Fibroblast of the aortic adventitia (primary cell): Measurements from ENCODE around the gene PRKAG2. TPM values are rescaled to one million over a fixed set of nuclear protein-coding genes. Genes with fewer than 3 reads are reported as not detected.
A peak's percentile ranks its signal among the peaks of the same experiment; 100 is the strongest.

ENCODE experiments used
- DNase-seq: peaks from one replicate; pipeline ENCODE4 v3.0.0-alpha.2; 2010; ENCODE audit warnings: low read depth
- H3K4me3 ChIP-seq: 2 replicates; pipeline ENCODE4 v1.5.1; 2011; ENCODE audit warnings: low read depth, mild to moderate bottlenecking, control low read depth, low read length, moderate library complexity
- CTCF ChIP-seq: IDR thresholded peaks from 2 replicates; pipeline ENCODE4 v1.5.1; 2011; ENCODE audit warnings: mild to moderate bottlenecking, low read length, control low read depth, inconsistent platforms; ENCODE audit not compliant: insufficient read depth
- total RNA-seq: library from RNA; depleted of rRNA; stranded (reverse); fragments of >200 nt; gene quantifications from 2 replicates; pipeline ENCODE4 v1.2.3, GENCODE V29; 2012; ENCODE audit warnings: low replicate concordance

PRKAG2 gene
- total RNA-seq, 1 donor, result 10.0 TPM

DNA sequence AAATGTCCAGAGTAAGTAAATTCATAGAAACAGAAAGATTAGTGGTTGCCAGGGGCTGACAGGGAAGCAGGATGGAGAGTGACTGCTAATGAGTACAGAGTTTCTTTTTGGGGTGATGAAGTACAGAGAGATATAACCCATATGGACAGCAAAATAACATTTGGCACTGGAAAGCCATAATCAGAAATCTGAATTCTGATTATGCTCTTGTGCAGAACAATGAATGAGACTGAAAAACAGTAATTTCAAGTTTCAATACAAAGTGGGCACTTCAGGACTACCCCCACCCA is 361.7 kb downstream of the PRKAG2 start:
- TF ChIP-seq CTCF, result no peak
- H3K4me3 ChIP-seq, result no peak overlapping the region
- DNase-seq, result no peak

- TF ChIP-seq CTCF, result no peak
- H3K4me3 ChIP-seq, result no peak overlapping the region
- DNase-seq, result no peak
Observed at GRCh38 chr7:151514461-151515275, 362.2 kb downstream of the PRKAG2 start.

DNA sequence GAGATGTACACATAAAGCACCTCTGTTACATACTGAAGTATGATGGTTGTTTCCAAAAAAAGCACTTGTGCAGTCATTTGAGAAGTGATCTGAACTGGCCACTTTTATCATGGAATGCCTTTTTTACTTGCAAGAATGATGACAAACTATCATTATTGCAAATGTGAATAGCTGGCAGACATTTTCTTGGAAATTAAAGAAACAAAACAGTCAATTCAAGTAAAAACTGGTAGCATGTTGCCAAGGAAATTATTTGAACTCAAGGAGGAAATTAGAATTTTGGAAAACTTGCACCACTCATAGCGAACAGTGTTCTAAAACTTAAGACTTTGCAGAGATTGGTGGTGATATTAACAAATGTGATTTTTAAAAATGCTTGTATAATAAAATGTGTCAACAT is 363.8 kb downstream of the PRKAG2 start:
- H3K4me3 ChIP-seq, result no peak overlapping the region
- no peak for TF ChIP-seq CTCF
- no peak for DNase-seq

GRCh38 chr7:151512353-151512752 is 364.6 kb downstream of the PRKAG2 start:
- no peak for TF ChIP-seq CTCF
- no peak overlapping the region for H3K4me3 ChIP-seq
- DNase-seq, result no peak

- no peak for TF ChIP-seq CTCF
- DNase-seq, result peak; percentile 46
- H3K4me3 ChIP-seq, result no peak overlapping the region
Observed at GRCh38 chr7:151511946-151512345, 365.0 kb downstream of the PRKAG2 start.

- TF ChIP-seq CTCF, result no peak
- H3K4me3 ChIP-seq, result no peak overlapping the region
- DNase-seq, result no peak
Observed at GRCh38 chr7:151511270-151511669, 365.6 kb downstream of the PRKAG2 start.

GRCh38 chr7:151509670-151510333 is 367.1 kb downstream of the PRKAG2 start:
- DNase-seq, result no peak
- H3K4me3 ChIP-seq, result no peak overlapping the region
- TF ChIP-seq CTCF, result no peak
